T-helper 1 cell (primary cell): ENCODE measurements around the gene STK32B.
A peak's percentile ranks its signal among the peaks of the same experiment; 100 is the strongest.
"Not testable (repeated sequence)": the region's sequence is repeated elsewhere in the genome, so short reads cannot be mapped to it uniquely, and the experiment has no call there.

Experiments
- DNase-seq, 5 donors: peaks; one replicate each; pipeline ENCODE4 v3.0.0-alpha.2; 2012 to 2020

Gene STK32B

DNA sequence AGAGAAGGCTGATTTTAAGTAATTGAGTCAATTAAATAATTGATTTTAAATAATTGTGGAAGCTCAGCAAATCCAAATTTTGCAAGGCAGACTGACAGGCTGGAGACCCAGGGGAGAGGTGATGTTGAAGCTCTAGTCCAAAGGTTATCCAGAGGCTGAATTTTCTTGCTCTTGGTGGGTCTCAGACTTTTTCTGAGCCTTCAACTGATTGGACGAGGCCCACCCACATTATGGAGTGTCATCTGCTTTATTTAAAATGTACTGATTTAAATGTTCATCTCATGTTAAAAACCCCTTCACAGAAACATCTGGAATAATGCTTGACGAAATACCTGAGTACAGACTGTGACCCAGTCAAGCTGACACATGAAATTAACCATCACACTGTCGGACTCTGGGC is 20.4 kb upstream of the STK32B start:
- DNase-seq = no peak

DNA sequence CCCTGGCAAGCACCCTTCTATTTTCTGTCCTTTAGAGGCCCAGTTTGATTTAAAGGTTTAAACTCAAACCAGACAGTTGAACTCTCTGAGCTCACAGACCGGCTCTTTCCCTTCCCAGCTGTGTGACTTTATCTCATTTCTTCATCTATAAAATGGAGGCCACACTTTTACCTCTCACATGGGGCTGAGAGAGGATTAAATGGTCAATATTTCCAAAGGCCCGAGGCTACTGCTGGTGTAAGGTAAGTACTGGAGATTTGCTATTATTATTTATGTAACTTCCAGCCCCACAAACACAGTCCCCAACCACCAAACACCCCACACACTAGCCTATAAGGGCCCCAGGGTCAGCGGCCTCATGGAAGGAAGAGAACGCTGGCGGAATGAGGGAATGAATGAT is 18.5 kb upstream of the STK32B start:
- no peak for DNase-seq

DNA sequence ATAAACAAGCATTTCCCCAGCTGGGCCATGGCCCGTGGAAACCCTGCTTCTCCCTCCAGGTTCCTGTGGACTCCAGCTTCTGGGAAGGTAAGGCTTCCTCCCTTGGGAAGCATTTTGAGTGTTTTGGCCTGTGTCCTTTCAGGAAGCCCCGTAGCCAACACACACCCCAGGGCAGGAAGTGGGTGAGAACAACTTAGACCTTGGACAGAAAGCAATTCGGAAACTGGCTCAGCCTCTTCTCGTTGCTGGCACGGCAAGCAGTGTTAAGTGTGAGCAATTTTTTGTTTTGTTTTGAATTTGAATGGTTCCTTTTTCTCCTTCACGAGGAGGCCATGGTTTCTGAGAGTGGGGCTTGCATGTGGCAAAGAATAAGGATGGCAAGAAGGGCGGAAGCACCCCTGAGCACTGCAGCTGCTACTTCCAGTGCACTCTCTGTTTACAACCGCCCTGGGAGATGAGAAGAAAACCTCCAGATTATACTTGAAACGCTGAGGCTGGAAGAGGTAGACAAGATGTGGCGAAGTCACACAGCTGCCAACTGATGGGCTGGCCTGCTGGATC is 17.9 kb upstream of the STK32B start:
- no peak for DNase-seq

DNA sequence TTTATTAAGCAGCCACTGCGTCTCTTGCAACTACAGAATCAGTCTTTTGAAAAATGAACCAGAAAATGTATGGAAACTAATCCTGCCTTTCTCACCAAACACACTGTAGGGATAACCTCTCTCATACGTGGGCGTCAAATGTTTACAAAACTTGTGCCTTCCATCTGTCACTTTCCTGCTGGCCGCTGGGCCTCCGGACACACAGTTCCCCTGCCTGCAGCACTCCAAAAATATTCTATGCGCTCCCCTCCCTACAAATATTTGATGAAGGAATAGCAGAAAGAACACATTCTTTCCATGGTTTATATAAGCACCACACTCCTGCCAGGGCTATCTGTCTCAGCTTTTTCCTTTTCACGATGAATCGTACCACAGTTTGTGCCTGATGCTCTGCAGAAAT is 17.1 kb upstream of the STK32B start:
- DNase-seq = no peak

DNA sequence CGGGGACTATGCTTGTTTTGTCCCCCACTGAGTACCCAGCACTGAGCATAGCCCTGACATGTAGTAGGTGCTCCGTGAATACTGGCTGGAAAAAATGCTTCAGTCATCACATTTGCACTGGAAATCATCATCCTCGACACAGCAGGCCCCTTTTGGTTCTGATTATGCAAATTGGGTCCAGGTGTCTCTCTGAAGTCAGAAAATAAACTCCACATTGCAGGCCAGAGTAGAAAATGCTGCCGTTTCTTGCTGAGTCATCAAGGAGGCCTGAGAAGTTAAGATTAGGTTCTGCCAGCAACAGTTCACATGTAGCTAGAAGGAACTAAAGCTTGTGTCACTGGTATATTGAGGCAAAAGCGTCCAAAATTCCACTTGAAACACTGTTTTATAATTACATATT is 15.0 kb upstream of the STK32B start:
- DNase-seq = no peak

DNA sequence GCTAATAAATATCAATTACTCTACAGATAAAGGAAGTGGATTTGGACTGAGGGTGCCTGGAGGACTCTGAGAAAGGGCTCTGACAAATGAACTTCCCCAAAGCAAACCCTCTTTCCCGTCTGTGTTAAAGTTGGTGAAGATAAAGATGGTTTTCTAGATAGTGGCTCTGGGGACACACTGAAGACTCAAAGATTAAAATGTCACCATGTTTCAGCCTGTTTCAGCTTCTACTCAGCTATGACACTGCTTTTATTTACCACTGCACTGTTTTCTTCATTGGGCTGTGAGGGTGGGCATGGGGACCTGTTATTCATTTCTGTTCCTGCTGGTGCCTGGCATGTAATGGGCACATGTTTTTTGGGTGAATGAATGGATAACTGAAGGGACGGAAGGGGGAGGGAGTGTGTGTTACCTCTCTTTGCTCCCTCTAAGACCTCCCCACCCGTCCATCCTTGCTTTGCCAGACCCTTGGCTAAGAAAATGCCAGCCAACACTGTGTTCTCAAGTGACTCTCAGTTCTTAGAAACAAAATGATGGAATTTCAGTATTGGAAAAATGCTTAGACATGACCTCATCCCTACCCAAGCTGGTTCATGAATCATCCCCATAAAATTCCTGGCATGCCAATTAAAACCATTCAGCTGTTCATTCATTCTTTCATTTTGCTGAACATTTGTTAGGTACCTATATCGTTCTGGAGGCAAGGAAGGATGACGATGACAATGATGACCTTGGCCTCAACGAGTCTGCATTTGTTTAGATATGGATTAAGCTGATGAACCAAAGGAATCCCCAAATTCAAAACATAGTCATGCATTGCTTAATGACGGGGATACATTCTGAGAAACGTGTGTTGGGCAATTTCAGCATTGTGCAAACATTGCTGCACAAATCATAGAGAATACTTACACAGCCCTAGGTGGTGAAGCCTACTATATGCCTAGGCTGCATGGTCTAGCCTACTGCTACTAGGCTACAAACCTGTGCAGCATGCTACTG is 13.4 kb upstream of the STK32B start:
- no peak for DNase-seq

DNA sequence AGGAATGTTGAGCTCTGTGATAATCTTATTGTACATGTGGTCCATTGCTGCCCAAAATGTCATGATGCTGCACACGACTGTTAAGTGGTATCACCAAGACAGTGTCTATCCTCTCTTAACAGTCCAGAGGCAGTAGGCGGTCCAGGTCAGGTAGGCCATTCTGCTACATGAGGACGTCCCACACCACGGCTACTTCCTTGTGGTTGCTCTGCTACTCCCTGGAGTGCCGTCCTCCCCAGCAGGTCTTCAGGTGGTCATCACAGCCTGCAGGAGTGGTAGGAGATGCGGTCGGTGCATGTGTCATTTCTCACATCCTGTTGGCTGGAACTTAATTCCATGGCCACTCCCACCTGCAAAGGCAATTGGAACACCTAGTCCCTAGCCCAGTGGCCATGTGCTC is 11.5 kb upstream of the STK32B start:
- DNase-seq = no peak

DNA sequence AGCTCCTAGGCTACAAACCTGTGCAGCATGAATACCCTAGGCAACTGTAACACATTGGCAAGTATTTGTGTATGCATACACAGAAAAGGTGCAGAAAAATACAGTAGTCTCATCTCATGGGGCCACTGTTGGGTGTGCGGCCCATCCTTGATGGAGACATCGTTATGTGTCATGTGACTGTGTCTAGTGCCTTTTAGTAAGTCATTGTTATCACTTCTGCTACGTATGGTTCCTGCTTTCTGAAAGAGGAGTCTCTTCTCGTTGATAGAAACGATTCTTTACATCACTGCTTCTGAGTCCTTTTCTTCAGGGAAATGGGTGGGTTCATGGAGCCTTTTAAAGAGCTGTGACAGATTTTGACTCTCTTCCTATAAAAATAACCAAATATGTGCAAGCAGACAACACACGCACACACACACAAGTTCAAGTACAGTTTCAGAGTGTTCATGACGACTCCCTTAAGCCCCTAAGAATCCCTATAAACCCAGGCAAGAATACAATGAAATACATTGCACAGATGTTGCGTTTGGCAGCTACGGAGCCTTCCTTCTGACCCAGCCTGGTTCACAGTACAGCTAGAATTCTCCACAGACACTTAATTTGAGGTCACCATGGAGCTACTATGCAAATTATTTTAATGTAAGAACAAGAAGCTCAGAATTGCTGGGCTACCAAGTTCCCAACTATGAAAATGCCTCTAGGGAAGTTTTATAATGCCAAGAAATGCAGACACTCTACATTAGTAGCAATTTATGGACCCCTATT is 10.2 kb upstream of the STK32B start:
- no peak for DNase-seq

DNA sequence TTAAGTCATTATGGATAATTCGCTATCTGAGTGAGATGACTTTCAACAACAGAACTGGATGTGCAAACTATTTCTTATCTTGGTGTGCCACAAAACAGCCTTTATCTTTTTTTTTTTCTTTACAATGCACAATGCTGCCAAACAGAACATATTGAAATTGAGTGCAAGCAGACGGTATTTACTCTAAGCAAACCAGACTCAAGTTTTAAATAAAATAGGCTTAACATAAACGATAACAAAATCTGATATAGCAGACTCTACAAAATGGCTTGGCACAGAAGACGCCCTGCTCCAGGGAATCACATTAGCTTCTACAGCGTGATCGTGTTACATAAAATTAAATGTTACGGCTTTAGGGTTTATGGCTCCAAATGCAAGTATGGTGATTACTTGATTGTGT is 9.6 kb upstream of the STK32B start:
- no peak for DNase-seq

DNA sequence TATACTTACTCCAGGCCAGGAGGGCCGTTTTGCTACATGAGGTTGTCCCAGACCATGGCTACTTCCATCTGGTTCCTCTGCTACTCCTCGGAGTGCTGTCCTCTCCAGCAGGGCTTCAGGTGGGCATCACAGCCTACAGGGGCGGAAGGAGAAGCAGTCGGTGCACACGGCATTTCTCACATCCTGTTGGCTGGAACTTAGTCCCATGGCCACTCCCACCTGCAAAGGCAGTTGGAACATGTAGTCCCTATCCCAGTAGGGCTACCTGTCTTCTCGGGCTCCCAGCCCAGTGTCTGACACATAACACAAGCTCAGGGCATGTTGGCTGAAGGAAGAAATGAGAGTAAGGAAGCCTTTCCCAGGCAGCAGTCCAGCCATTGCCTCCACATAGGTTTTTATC is 7.7 kb upstream of the STK32B start:
- DNase-seq = no peak

DNA sequence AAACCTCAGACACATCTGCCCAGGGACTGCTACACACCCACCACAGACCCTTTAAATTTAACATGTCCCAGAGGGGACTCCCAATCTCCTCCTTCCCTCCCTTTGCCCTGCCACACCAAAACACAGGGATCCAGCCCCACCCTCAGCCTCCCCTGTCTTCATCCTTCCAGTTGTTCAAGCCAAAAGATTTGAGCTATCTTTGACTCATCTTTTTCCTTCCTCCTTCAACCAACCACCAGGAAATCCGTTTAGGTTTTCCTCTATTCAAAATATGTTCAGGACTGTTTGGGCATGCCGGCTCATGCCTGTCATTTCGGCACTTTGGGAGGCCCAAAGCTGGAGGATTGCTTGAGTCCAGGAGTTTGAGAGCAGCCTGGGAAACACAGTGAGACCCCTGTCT is 6.9 kb upstream of the STK32B start:
- DNase-seq = no peak

DNA sequence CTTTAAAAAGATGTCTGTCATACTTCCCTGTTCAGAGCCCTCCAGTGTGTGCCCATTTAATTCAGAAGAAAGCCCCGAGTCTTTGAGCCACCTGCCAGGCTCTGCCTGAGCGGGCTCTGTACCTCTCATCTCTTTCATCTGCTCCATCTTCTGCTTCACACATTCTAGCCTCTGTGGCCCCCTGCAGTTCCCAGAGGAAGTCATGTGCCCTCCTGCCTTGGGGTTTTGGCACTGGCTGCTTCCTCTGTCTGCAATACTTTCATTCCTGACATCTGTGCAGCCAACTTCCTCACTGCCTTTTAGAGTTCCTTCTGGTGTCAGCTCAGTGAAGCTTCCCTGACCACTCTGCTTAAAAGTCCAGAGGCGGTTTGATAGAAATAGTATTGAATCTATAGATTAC is 6.2 kb upstream of the STK32B start:
- DNase-seq = no peak

DNA sequence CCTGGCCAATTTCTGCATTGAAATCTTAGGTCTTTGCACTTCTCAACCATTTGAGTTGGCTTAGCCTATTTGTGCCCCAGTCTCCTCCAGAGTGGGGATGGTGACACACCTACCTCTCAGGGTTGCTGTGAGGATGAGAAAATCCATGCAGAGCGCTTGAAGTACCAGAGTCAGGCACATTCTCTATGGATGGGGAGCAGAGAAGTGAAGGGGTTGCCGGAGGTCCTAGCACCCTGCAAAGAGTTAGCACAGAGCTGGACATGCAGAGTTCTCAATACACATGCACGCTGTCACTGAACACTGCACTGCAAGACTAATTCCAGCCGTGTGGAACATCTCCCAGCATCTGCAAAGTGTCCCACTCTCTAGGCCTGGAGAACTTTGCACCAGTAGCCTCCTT is 2.6 kb upstream of the STK32B start:
- no peak for DNase-seq

DNA sequence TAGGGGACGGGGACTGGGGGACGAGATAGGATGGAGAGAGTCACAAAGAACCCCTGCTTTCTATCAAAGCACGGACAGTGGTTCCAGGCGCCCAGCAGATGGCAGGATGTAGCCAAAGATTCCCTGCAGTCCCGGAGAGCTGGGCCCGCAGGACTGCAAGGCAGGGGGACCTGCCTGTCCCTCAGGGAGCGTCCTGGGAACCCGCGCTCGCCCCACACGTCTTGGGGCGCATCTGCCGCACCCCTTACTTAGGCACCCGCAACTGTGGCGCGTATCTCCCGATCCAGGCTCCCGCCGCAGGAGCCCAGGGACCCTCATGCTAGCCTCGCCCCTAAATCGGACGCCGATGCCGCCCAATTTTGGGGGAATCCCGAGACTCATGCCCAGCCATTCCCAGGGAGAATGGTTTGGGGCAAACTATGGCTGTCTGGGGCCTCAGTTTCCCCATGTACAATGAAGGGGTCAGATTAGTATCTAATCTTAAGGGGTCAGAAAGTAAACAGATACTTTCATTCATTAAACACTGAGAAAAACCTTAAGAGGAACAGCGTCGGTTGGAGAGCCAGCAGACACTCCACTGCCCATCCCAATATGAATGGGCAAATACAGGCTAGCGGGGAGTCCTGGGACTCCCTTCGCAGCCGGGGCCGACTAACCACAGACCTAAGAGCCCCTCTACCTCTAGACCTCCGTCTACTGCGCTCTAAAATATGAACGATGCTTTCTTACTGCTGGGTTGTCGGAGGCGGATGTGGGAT is 581 bp upstream of the STK32B start:
- DNase-seq = peak in 1 of 5 donors; percentile 10

DNA sequence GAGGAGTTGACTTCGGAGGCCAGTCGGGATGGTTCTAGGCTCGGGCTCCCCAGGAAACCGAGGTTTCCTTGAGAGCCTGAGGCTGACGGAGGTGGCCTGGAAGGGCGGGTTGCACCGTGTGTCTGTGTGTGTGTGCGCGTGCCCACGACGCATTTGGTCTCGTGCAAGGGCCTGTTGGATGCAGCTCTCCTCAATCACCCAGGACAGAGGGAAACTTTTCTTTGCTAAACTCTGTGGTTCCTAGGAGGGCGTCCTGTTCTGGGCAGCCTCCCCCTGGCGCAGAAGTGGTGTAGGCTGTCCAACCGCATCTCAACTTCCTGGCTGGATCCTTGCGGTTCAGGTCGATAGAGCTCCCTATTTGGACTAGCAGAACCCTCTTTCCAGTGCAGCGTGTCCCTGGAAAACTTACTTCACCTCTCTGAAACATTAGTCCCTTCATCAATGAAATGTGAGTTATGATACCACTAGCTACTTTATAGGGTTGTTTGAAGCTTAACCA is 973 bp downstream of the STK32B start:
- DNase-seq = no peak

DNA sequence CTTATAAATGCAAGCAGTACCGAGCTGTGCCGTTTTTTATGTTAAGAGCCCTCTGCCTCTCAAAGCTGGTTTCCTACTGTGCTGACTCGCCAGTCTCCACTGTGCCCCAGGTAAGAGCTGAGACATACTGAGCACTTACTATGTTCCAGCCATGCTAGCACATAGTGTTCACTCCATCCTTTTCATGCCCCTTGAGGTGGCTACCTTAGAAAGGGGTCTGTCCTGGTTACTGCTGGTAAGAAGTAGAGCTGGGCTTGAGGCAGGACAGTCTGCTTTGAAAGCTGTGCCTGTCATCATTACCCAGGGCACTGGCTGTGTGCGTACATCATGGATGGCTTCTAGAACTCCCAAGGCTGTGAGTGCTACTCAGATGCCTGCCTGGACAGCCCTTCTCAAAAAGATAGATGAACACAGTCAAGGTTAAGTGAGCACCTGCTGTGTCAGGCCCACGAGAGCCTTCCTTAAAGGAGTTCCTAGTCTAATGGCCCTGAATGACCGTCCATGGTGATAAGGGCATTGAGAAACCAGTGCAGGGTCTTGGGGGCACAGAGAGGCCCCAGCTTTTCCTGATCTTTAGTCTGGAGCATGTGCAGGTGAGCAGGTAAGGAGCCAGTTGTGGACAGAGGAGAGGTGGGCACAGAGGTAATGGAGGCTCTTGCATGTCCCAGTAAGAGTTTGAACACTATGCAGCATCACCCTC is 1.6 kb downstream of the STK32B start:
- no peak for DNase-seq

DNA sequence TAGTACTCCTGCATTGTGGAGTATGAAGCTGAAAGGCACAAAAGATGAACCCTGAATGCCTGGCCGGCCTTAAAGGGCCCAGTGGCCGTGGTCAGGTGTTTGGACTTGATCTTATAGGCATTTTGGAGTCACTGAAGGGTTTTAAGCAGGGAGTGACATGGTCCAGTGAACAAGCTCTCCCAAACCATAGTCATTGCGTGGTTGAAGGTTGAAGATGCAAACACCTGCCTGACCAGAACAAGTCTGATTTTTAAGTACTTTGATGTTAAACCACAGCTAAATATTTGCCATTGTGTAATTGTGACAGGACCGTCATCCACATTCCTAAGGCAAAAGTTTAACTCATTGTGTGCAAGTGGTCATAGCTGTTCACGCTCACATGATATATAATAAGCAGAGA is 3.3 kb downstream of the STK32B start:
- no peak for DNase-seq

DNA sequence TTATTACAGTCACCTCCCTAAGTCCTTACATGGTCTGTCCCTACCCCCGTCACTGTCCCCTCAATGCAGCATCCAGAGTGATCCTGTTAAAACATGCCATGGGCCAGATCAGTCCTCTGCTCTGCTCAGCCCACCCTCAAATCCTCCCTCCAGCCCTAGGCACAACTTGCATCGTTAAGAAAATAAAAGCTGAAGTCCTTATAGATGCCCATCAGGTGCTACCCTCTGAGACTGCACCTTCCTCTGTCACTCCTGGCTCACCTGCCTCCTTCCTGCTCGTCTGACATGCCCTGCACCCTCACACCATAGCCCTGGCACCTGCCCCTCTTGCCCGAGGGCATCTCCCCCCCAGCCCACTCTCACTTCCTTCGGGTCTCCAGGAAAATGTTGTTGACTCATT is 4.1 kb downstream of the STK32B start:
- DNase-seq = no peak

DNA sequence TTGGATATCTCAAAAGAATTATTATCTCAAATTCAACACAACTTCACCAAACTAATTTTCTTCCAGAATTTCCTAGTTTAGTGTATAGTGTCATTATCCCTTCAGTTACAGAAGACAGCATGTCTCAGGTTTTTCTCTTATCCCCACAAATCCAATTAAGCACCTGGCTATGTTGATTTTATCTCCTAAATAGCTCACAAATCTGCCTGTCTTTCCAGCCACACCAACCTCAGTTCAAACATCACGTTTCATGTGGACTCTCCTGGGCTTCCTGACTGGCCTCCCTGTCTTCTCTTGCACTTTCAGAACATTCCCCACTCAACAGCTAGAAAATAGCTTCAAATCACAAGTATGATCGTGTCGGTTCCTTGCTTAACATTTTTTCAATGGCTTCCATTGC is 14.8 kb downstream of the STK32B start:
- no peak for DNase-seq

DNA sequence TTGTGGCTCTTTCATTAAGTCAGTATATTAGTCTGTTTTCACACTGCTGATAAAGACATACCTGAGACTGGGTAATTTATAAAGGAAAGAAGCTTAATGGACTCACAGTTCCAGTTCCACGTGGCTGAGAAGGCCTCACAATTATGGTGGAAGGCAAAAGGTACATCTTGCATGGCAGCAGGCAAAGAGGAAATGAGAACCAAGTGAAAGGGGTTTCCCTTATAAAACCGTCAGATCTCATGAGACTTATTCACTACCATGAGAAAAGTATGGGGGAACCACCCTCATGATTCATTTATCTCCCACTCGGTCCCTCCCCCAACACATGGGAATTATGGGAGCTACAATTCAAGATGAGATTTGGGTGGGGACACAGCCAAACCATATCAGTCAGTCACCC is 15.7 kb downstream of the STK32B start:
- DNase-seq = not testable (repeated sequence)

DNA sequence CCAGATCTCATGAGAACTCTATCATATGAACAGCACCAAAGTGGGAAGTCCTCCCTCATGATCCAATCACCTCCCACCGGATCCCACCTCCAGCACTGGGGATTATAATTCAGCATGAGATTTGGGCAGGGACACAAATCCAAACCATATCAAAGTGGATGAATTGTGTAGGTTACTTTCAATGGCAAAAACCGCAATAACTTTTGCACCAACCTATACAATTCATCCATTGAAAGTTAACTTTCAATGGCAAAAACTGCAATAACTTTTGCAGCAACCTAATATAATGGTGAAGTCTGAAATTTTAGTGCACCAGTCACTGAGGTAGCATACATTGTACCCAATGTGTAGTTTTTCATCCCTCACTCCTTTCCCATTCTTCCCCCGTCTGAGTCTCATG is 16.6 kb downstream of the STK32B start:
- DNase-seq = no peak

DNA sequence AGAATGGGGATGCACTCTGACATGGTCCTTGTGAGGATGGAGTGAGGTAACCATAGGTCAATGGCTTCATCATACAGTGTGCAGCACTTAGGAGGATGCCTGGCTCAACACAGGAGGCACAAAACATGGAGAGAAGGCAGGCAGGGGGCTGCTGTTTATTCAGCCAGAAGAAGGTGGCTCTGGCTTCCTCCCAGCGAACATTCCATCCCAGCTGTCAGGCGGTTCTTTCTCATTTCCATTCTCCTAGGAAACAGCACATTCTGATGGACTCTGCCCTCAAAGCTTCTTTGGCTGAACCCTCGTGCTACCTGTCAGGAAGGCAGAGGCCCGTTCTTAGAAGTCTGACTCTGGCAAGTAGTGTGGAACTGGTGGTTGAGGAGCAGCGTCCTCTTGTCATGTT is 18.6 kb downstream of the STK32B start:
- DNase-seq = no peak
